C4-2B (cell line): Measurements from ENCODE around the gene GRM3.

ENCODE experiments used
- H3K27ac ChIP-seq: fragments of 450-650 bp; 2 replicates; pipeline ENCODE4 v1.5.1; 2017
- CTCF ChIP-seq: fragments of 450-650 bp; conservative IDR thresholded peaks from 2 replicates; pipeline ENCODE4 v1.5.1; 2017; ENCODE audit warnings: mild to moderate bottlenecking
- ZFX ChIP-seq: fragments of 450-650 bp; IDR thresholded peaks from 2 replicates; pipeline ENCODE4 v1.6.1; 2017

GRM3 gene

GRCh38 chr7:86790383-86790782, 146.7 kb downstream of the GRM3 start:
- TF ChIP-seq CTCF = no peak
- no peak for TF ChIP-seq ZFX
- no peak overlapping the region for H3K27ac ChIP-seq

GRCh38 chr7:86792260-86792659, 148.6 kb downstream of the GRM3 start:
- TF ChIP-seq ZFX = no peak
- no peak for TF ChIP-seq CTCF

GRCh38 chr7:86793136-86793535, 149.4 kb downstream of the GRM3 start:
- TF ChIP-seq ZFX (no peak), CTCF (no peak)
- H3K27ac ChIP-seq = no peak overlapping the region

More at GRCh38 chr7:86792260-86792659, 148.6 kb downstream of the GRM3 start:
- no peak overlapping the region for H3K27ac ChIP-seq

GRCh38 chr7:86814661-86815379, 171.1 kb downstream of the GRM3 start:
- H3K27ac ChIP-seq = no peak overlapping the region
- no peak for TF ChIP-seq ZFX
- peak; percentile 81 for TF ChIP-seq CTCF

- TF ChIP-seq ZFX (no peak), CTCF (no peak)
- H3K27ac ChIP-seq = no peak overlapping the region
Observed at GRCh38 chr7:86815556-86815955, 171.8 kb downstream of the GRM3 start.

- TF ChIP-seq ZFX (no peak), CTCF (no peak)
- no peak overlapping the region for H3K27ac ChIP-seq
Observed at GRCh38 chr7:86818903-86819302, 175.2 kb downstream of the GRM3 start.

- TF ChIP-seq ZFX (no peak), CTCF (no peak)
- H3K27ac ChIP-seq = no peak overlapping the region
Observed at GRCh38 chr7:86823769-86824168, 180.1 kb downstream of the GRM3 start.
